SH-SY5Y (cell line): ENCODE measurements around the gene LENEP.

Source experiments
- GATA2 ChIP-seq: IDR thresholded peaks from 2 replicates; pipeline ENCODE4 v1.6.1; 2011; ENCODE audit warnings: mild to moderate bottlenecking, low read depth, low read length
- GATA3 ChIP-seq: IDR thresholded peaks from 2 replicates; pipeline ENCODE4 v1.6.1; 2011; ENCODE audit warnings: low read depth, mild to moderate bottlenecking, low read length, moderate library complexity

DNA sequence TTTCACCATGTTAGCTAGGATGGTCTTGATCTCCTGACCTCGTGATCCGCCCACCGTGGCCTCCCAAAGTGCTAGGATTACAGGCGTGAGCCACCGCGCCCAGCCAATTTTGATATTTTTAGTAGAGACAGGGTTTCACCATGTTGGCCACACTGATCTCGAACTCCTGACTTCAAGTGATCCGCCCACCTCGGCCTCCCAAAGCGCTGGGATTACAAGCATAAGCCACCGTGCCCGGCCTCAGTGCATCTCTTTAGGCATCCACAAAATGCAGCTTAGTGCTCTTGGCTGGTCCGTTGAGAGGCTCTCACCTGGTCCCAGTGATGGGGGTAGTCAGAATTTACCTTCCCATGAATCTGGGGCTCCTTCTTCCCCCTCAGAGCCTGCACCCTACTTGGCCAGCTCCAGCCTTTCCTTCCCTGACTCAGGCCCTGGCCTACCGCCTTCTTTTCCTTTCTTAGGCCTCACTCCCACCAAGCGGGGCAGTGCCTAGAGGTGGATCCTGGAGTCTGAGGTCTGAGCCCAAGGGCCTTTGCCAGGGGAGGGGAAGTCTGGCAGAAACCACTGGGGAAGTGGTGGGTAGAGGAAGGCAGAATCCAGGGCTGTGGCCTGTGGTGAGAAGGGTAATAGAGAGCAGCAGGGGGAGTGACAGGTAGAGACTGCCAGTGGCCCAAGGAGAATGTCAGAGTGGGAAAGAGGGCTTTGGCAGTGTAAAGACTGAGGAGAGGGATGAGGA lies 3.7 kb downstream of the LENEP start:
- TF ChIP-seq GATA3 (no peak), GATA2 (no peak)
